Endothelial cell of umbilical vein (primary cell): Measurements from ENCODE around the gene FLT1. TPM values are rescaled to one million over a fixed set of nuclear protein-coding genes. Genes with fewer than 3 reads are reported as not detected.

ENCODE experiments used
- BruUV-seq: library from RNA; stranded (reverse); fragments of 400-500 nt; replicated peaks from 2 replicates; lab custom pipeline; 2021; lab: Mats Ljungman, UMichigan
- CTCF ChIA-PET: fragments of 300-600, 350-600 bp; sonication (Branson Sonifier 250); formaldehyde crosslinking; loops from one replicate; lab custom pipeline; 2021; ENCODE audit warnings: antibody characterized with exemption, inconsistent platforms; lab: Charles Lee
- POLR2A ChIA-PET: fragments of 300-600, 350-600 bp; sonication (Branson Sonifier 250); formaldehyde crosslinking; loops from one replicate; lab custom pipeline; 2021; ENCODE audit warnings: antibody characterized with exemption, inconsistent platforms; lab: Charles Lee
- DNase-seq: peaks from one replicate; pipeline ENCODE4 v3.0.0-alpha.2; 2011; ENCODE audit warnings: low read depth, low spot score
- FAIRE-seq: peaks from 2 replicates; lab custom pipeline; 2011; peaks lifted over from hg19 to GRCh38; lab: Jason Lieb, UNC
- H2AFZ ChIP-seq: 2 replicates; pipeline ENCODE4 v1.6.0; 2012; ENCODE audit warnings: low read depth, low read length, control low read depth, inconsistent platforms
- H3K27ac ChIP-seq: 2 replicates; pipeline ENCODE4 v1.5.1; 2011; ENCODE audit warnings: low read depth, mild to moderate bottlenecking, control low read depth, low read length, moderate library complexity; ENCODE audit not compliant: insufficient read depth
- H3K27me3 ChIP-seq, 2 experiments: 2 replicates each; pipeline versions ENCODE4 v1.6.0 to v1.6.1; 2011; ENCODE audit warnings: low read length in 2 of 2, mixed read lengths in 1 of 2; ENCODE audit not compliant: control insufficient read depth in 2 of 2, insufficient read depth in 2 of 2
- H3K36me3 ChIP-seq, 2 experiments: 2 replicates in 1 of 2; 3 replicates in 1 of 2; pipeline ENCODE4 v1.5.1; 2011; ENCODE audit warnings: low read length in 2 of 2, mild to moderate bottlenecking in 1 of 2, moderate library complexity in 1 of 2; ENCODE audit not compliant: control insufficient read depth in 2 of 2, insufficient read depth in 2 of 2; ENCODE audit errors: extremely low read depth in 1 of 2
- H3K4me1 ChIP-seq: 3 replicates; pipeline ENCODE4 v1.5.1; 2011; ENCODE audit warnings: mild to moderate bottlenecking, low read length; ENCODE audit not compliant: control insufficient read depth, insufficient read depth; ENCODE audit errors: extremely low read depth
- H3K4me2 ChIP-seq: 2 replicates; pipeline ENCODE4 v1.6.1; 2011; ENCODE audit warnings: low read length, control low read depth, mixed read lengths; ENCODE audit not compliant: insufficient read depth
- H3K4me3 ChIP-seq, 3 experiments: fragments of 200-600 bp in 1 of 3; sonication (generic), shearing (Covaris generic) in 1 of 3; replicated peaks in 1 of 3; 2 replicates each; pipeline ENCODE4 v1.5.1; 2011 to 2016; ENCODE audit warnings: control low read depth in 3 of 3, low read length in 3 of 3, mild to moderate bottlenecking in 2 of 3, inconsistent platforms in 1 of 3, low read depth in 1 of 3, moderate library complexity in 1 of 3; ENCODE audit not compliant: insufficient read depth in 1 of 3
- H3K79me2 ChIP-seq: 2 replicates; pipeline ENCODE4 v1.6.0; 2012; ENCODE audit warnings: low read length, inconsistent platforms; ENCODE audit not compliant: control insufficient read depth, insufficient read depth
- H3K9ac ChIP-seq: replicated peaks from 2 replicates; pipeline ENCODE3; 2011; ENCODE audit warnings: low read length, control low read depth; ENCODE audit not compliant: insufficient read depth; ENCODE audit errors: extremely low read depth
- H3K9me1 ChIP-seq: replicated peaks from 3 replicates; pipeline ENCODE4 v1.6.0; 2011; ENCODE audit warnings: mild to moderate bottlenecking, low read length; ENCODE audit not compliant: control insufficient read depth, insufficient read depth; ENCODE audit errors: extremely low read depth
- H3K9me3 ChIP-seq: replicated peaks from 2 replicates; pipeline ENCODE4 v1.5.1; 2012; ENCODE audit warnings: low read length, inconsistent platforms; ENCODE audit not compliant: control insufficient read depth, insufficient read depth
- H4K20me1 ChIP-seq: replicated peaks from 2 replicates; pipeline ENCODE3; 2011; ENCODE audit warnings: mild to moderate bottlenecking, low read length; ENCODE audit not compliant: control insufficient read depth, insufficient read depth; ENCODE audit errors: extremely low read depth
- CTCF ChIP-seq, 2 donors: IDR thresholded peaks; 1 replicate in 1 of 2; 2 replicates in 1 of 2; pipeline ENCODE4 v1.5.1; 2011; ENCODE audit warnings: low read length in 2 of 2, mild to moderate bottlenecking in 2 of 2, moderate library complexity in 2 of 2, control low read depth in 1 of 2, inconsistent platforms in 1 of 2, low read depth in 1 of 2; ENCODE audit not compliant: insufficient read depth in 1 of 2; ENCODE audit errors: extremely low read depth in 1 of 2
- EZH2 ChIP-seq: IDR thresholded peaks from 2 replicates; pipeline ENCODE4 v1.6.1; 2012; ENCODE audit warnings: borderline replicate concordance, low read depth, mild to moderate bottlenecking, moderate library complexity, low read length, inconsistent platforms; ENCODE audit not compliant: severe bottlenecking
- FOS ChIP-seq: IDR thresholded peaks from 2 replicates; pipeline ENCODE4 v1.6.1; 2011; ENCODE audit warnings: mild to moderate bottlenecking, low read length, moderate library complexity, borderline replicate concordance; ENCODE audit not compliant: insufficient read depth
- GATA2 ChIP-seq: IDR thresholded peaks from 2 replicates; pipeline ENCODE4 v1.7.0; 2011; ENCODE audit warnings: low read depth, mild to moderate bottlenecking, moderate library complexity, mixed read lengths, low read length; ENCODE audit not compliant: insufficient read length, insufficient read depth
- JUN ChIP-seq: IDR thresholded peaks from 2 replicates; pipeline ENCODE4 v1.6.1; 2011; ENCODE audit warnings: borderline replicate concordance, low read depth; ENCODE audit not compliant: insufficient read length, insufficient read depth
- MYC ChIP-seq: IDR thresholded peaks from one replicate; pipeline ENCODE4 v1.6.1; 2011; ENCODE audit warnings: mild to moderate bottlenecking, low read depth, low read length
- POLR2A ChIP-seq: IDR thresholded peaks from 2 replicates; pipeline ENCODE4 v1.6.1; 2012; ENCODE audit warnings: low read depth, mild to moderate bottlenecking, control low read depth, low read length
- POLR2AphosphoS5 ChIP-seq: IDR thresholded peaks from 2 replicates; pipeline ENCODE4 v1.6.1; 2012; ENCODE audit warnings: low read depth, mild to moderate bottlenecking, control low read depth, low read length, moderate library complexity; ENCODE audit not compliant: insufficient read depth
- dilution Hi-C: fragments of 300-500 bp; cut with MboI; formaldehyde crosslinking; loops from one replicate; pipeline ENCODE4 v1.15.0; 2019; ENCODE audit warnings: low sequenced_read_pairs; ENCODE audit not compliant: extremely low pct_ligation_motif_present
- intact Hi-C: fragments of 100-400 bp; cut with micrococcal nuclease; formaldehyde crosslinking; loops from one replicate; pipeline ENCODE4 v1.10.0; 2022
- polyA plus RNA-seq, 4 experiments: library from polyadenylated mRNA; depleted of rRNA in 3 of 4; stranded (reverse) in 3 of 4; unstranded in 1 of 4; fragments of >200 nt; gene quantifications; 2 replicates each; pipeline versions ENCODE4 v1.2.1 to v1.2.3, GENCODE V29; 2011 to 2012; ENCODE audit warnings: missing spikeins in 1 of 4
- total RNA-seq: library from RNA; stranded (reverse); gene quantifications from 2 replicates; pipeline ENCODE4 v1.2.3, GENCODE V29; 2021
- TF ChIP-seq, protein P1 (sequence below): IDR thresholded peaks from 2 replicates; pipeline ENCODE4 v1.6.1; 2011; ENCODE audit not compliant: insufficient read depth, insufficient read length

FLT1 gene
- total and polyA plus RNA-seq, 2 donors (not counting 3 experiments of a cell fraction or from before 2014, with no cell fraction given): 16.0 to 104 TPM

- CTCF ChIA-PET: interaction anchor here (0.8 to 2.5 kb wide), 4 partner anchors 18 to 268 kb away, joined by 3 to 10 read pairs (median 4); no protein-coding TSS in a partner anchor
- Histone ChIP-seq H3K9me1 (no peaks in the 10 kb centered on the region), H3K4me1 (peaks cover 14% of the 10 kb centered on the region), H3K36me3 (no peaks in the 10 kb centered on the region), H3K27ac (no peak overlapping the region), H3K4me3 (no peak overlapping the region), H3K79me2 (no peaks in the 10 kb centered on the region), H3K27me3 (no peaks in the 10 kb centered on the region), H3K9ac (no peak overlapping the region), H3K4me2 (no peak overlapping the region), H3K9me3 (no peaks in the 10 kb centered on the region), H2AFZ (no peak overlapping the region), H4K20me1 (no peaks in the 10 kb centered on the region)
- no TSS peak for BruUV-seq
- dilution Hi-C loops (no loop called here), intact Hi-C loops (no loop called here)
- no peak for TF ChIP-seq CTCF (IDR thresholded peaks at IDR 0.05; ENCODE audit: extremely low read depth in 1 of 2, insufficient read depth in 1 of 2, low read depth in 1 of 2, low read length in 2 of 2)
- TF ChIP-seq POLR2AphosphoS5: no peak
- TF ChIP-seq JUN: no peak
- TF ChIP-seq MYC: no peak
- TF ChIP-seq GATA2: no peak
- no peak for TF ChIP-seq FOS
- TF ChIP-seq POLR2A: no peak
- TF ChIP-seq, protein P1, sequence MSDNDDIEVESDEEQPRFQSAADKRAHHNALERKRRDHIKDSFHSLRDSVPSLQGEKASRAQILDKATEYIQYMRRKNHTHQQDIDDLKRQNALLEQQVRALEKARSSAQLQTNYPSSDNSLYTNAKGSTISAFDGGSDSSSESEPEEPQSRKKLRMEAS: no peak
- TF ChIP-seq EZH2: no peak
- DNase-seq: peak; percentile 22
- peak; percentile 42 for FAIRE-seq
- POLR2A ChIA-PET: no interaction called here
These were observed 33.9 kb upstream of the FLT1 start for GRCh38 chr13:28528848-28529247.
